NCI-H526 treated with DMSO at 0.1 percent for 48 hours (cell line): ENCODE measurements around the gene ROCK2.
"Not testable (repeated sequence)": the region's sequence is repeated elsewhere in the genome, so short reads cannot be mapped to it uniquely, and the experiment has no call there.

ENCODE experiments used
- DNase-seq: peaks from one replicate; lab custom pipeline; 2025; lab: John Stamatoyannopoulos, UW

ROCK2 gene

DNA sequence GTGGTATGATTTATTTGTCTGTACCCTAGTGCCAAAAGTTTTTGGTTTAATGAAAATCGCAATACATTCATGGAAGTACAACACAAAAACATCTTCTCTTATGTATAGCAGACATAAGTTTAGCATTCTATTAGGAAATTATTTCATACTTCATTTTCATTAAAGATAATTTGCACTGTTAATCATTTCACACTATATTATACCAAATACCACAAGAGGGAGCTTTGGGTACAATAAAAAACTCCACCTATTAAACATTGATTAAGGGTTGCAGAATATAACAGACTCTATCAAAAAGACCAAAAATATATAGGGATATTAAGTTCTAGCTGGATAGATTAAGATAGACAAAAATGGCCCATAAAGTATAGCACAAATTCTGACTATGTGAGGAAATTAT lies 110.1 kb downstream of the ROCK2 start:
- no peak for DNase-seq

DNA sequence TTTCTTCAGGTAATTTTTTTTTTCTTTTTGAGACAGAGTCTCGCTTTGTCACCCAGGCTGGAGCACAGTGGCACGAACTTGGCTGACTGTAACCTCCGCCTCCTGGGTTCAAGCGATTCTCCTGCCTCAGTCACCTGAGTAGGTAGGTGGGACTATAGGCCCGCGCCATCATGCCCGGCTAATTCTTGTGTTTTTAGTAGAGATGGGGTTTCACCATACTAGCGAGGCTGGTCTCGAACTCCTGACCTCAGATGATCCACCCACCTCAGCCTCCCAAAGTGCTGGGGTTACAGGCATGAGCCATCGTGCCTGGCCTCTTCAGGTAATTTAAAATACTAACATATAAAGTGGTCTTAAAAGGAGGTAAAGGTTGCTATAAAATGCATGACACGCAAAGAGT lies 113.2 kb downstream of the ROCK2 start:
- not testable (repeated sequence) for DNase-seq

DNA sequence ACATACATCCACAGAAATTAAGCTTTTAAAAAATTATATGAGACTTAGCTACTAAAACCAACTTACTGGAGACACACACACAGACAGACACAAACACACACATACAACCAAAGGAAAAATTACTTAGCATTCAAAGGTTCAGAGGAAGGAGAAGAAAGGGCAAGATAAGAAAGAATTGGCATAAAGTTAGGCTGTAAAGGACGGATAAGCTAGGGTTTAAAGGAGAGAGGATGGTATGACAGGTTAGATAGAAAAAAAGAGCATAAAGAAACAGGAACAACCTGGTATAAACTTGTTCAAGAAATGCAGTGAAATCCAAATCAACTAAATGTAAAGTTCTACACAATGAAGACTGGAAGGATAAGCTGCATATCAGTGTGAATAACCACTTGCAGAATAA lies 115.7 kb downstream of the ROCK2 start:
- DNase-seq, result no peak

DNA sequence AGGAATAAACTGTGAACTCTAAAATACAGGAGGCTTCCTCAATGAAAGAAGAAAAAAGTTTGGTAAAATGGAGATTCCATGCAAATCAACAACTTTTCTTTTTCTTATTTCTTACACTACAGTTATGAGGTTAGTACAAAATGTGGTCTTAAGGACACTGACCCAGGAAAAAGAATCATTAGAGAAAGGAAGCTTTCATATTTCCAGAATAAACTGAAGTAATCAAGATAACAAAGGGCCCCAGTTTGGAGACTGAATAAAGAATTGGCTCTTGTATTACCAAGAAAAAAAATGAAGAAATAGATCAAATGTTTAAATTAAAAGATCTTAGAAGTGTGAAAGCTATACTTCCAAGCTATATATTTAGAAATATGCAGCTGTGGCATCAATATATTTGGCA lies 116.8 kb downstream of the ROCK2 start:
- DNase-seq, result no peak

DNA sequence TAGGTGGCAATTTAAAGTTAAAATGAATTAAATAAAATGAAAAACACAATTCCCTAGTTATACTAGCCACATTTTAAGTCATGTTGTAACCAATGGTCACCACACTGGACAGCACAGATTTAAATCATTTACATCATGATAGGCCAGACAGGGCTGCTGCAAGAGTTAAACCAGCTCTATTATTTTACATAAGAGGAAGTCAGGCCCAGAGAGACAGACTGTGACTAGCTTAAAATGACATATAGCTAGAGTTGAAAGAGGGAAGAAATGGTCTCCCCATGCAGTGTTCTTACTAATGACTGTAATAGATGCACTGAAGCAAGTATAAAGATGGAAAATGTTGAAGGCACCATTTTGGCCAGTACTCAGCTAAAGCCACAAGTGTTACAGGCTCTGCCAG lies 119.5 kb downstream of the ROCK2 start:
- DNase-seq, result no peak

DNA sequence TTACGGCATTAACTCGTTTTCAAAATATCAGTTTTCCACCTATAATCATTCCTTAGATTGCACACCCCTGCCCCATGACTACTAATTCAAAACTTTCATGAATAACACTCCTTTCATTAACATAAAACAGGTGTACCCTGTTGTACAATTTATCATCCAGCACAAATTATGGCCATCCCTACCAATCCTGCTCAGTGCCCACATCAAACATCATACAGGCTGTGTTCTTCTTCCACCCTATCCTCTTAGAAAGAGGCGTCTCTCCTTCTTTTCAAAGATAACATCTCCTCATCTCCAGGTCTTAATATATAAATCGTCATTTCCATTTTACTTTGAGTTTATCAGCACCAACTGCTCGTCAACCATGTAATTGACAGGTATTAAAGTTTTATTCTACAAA lies 121.6 kb downstream of the ROCK2 start:
- DNase-seq, result no peak

DNA sequence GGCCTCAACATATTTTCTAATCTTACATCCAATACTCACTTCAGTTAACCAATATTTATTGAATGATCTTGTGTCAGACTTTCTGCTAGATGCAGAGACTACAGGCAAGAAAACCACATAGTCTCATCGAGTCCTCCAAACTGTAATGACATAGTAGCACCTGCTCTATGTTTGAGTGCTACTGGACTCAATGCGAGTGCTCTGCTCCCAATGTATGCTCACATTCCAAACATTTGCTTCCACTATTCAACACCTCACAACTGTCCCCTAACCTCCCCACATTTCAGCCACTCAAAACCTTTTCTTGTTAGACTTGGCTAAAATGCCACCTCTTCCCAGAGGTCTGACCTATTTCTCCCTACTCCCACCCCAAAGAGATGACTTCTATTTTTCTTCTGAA lies 124.0 kb downstream of the ROCK2 start:
- no peak for DNase-seq

DNA sequence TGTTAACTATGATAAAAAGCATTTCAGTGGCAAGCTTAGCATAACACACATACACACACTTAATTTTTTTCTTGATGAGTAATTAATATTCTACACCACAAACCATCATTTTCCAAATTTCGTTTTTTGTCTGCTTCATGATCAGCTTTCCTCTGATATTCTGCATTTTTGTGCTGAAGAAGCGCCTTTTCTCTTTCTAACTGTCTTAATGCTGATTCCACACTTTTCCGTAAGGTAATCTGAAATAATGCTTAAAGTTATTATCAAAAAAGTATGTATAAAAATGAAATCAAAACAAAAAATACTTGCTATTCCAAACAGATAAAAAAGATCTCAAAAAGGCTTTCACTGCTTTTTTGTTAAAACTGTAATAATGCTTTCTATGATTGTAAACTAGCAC lies 129.0 kb downstream of the ROCK2 start:
- no peak for DNase-seq

DNA sequence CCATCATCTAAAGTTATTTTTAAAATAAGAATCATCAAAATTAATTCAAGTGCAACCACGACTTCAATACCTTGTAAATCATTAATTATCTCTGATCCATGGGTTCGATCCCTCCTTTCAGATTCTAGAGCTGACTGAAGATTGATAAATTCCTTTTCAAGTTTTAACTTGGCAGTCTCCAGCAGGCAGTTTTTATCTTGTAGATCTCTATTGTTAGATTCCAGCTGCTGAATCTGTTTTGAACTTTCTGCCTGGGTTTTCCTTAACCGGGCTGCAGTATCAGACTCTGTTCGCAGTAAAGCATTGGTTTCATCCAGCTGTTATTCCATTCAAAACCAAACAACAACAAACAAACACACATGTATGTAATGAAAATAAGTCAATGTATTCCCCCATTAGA lies 129.7 kb downstream of the ROCK2 start:
- DNase-seq, result no peak

DNA sequence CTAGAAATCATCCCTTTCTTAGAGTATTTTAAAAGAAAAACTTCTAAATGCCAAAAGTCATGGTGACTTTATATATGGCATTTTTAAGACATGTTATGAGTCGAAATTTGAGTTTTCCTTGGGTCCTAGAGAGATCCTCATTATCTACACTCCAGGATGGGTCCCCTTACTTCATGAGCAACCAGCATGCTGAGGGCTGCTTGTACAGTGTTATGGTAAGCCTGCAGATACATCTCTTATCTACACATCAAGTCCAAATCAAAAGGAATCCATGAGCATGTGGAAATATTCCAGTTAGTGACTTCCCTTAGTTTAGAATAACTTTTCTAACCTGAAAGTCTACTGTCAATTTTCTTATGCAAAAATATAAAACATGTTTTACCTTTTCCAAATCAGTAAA lies 130.5 kb downstream of the ROCK2 start:
- DNase-seq, result no peak

DNA sequence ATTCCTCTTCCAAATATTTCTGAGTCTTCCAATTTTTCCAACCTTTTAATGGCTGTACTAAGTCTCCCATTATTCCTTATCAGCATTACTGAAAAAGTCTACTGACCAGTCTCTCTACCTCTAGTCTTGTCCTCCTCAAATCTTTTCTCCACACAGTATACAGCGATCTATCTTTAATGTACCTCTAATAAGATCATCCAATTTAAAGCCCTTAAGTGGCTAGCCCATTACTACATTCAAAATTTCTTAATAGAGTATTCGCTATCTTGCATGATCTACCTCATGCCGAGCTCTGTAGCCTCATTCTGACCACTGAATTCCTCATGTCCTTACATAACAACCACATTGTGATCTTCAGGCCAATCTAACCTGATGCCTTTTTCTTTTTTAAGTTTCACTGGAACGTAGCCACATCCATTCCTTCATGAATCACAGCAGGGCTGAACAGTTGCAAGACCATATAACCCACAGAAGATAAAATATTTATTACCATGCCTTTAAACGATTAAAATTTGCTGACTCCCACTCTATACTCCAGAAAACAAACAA lies 131.3 kb downstream of the ROCK2 start:
- no peak for DNase-seq

DNA sequence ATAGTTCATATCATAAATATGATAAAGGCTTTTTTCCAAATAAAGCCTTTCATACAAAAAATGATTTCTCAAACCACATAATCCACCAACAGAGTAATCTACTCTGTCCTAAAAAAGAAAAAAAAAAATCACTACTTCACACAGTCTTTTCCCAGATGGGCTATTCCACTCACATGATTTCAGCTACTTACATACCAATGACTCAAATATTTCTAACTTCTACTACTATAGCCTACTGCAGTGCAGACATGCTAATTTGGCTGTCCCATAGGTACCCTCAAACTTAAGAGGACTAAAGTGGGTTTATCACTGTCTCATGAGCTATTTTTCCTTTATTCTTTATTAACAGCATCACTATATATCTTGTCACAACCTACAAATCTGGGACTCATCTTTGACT lies 131.8 kb downstream of the ROCK2 start:
- no peak for DNase-seq

DNA sequence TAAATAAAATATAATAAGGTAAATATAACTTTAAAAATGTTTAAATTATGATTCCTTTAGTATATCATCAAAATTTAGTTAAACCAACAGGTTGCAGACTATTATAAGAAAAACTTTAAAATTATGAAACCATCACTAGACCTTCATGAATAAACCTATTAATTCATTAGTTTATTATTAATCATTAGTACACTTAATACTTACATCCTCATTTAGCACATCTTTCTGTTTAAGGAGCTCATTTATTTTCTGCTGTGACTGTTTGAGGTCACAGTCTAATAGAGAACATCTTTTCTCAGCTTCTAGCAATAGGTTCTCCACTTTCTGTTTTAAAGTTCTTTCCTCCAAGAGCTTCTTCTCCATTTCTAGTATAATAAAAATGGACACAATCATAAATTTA lies 136.4 kb downstream of the ROCK2 start:
- no peak for DNase-seq

DNA sequence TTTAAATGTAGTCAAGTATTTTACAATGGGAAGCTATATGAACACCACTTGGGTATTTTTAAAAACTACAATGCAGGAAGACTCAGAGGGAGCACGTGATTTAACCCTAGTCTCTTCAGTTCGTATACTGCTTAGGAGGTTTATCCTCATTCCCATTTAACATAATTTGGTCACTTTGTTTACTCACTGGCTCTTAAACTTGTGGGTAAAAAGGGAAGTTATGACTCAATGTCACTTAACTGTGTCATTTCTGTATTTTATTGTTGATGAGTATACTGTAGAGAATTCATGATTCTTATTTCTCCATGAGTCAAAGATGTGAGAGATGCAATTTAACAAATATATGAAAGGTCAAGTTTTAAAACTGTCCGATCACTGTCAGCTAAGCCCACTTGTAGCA lies 141.0 kb downstream of the ROCK2 start:
- no peak for DNase-seq

DNA sequence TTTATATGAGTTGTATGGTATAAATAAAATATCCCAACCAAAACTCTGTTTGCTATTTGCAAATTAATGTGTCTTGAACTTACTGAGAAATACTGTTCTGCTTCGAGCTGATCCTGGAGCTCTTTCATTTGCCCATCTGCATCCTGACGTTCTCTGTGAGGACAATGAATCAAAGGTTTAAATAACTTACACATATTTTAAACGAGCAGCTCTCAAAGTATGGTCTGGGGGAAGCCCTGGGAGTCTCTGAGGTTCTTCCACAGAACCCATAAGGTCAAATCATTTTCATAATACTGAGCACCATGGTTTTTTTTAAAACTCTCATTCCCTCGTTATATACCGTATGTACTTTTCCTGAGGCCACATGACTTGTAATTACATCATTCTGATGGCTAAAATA lies 142.5 kb downstream of the ROCK2 start:
- DNase-seq, result no peak

DNA sequence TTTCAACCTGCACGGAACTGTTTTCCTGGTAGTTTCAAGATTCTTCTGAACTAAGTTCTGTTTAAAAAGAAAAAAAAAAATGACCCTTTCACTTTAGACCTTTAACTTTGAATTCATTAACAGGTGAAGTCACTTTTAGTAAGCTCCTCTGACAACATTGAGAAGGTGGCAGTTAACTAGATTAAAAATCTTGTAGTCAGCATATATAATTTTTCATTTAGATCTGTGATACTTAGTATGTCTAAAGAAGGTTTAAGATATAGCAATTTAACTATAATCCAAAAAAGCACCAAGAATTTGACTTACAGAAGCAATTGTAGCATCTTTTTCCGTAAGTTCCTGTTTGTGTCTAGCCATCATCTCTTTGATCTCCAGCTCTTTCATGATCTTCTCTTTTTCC lies 143.8 kb downstream of the ROCK2 start:
- DNase-seq, result no peak

DNA sequence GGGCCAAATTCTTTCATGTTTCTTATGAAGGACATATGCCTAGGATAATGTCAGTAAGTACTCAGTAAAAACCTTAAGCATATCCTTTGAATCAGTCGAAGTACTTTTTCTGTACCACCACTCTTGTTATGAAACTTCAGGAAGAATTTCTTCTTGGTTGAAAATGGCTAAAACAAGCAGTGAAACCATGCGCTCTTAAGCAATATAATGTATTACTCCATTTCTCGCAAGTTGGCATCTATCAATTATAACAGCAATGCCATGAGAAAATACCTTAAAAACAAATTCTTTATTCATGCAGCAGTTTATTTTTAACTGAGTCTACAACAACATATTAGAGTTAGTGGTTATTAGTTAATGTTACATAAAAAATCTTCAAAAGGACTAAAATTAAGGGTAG lies 148.2 kb downstream of the ROCK2 start:
- DNase-seq, result no peak

DNA sequence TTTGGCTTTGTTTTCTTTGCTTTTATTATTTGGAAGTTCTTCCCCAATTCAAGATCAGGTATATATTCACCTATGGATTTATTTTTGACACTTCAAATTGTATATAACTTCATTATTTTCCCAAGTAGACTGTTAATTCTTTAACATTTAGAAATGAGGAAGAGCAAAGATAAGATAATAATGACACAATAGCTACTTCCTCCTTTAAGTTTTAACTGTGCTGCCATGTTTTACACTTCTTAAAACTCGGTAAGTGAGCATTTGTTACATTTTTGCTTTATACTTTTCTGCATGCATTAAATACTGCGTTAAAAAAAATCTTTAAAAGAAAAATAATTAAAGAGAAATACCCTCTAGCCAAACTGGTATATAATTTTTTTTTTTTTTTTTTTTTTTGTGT lies 156.7 kb downstream of the ROCK2 start:
- no peak for DNase-seq

DNA sequence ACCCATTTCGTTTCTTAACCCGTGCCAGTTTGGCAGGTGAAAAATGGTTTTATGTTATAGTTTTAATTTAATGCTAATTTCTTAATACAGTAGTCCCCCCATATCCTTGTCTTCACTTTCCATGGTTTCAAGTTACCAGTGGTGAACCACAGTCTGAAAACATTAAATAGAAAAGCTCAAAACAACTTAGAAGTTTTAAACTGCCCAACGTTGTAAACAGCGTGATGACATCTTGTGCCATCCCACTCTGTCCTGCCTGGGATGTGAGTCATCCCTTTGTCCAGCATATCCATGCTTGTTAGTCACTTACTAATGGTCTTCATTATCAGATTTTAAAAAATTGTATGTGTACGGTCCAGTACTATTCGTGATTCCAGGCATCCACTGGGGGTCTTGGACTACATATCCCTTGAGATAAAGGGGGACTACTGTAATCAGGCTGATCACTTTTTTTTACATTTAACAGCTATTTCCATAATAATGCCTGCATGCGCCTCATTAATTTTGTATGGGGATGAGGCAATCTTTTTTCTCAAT lies 157.3 kb downstream of the ROCK2 start:
- DNase-seq, result no peak

DNA sequence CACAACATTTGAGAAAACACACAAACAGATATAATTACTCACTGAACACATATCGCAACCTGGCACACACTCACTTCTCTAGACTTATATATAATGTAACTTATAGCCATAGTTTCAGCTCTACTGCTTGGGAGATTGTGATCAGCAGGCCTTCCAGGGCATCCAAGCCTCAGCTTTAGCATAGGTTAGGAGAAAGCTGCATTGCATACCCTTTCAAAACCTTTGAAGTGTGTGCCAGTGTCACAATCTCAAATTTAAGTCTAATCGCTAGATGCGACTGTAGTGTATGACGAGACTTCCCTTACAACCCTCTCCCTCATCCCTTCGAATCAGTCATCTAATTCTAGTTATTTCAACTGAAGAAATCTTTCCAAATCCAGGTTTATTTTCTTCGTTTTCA lies 158.3 kb downstream of the ROCK2 start:
- DNase-seq, result no peak

DNA sequence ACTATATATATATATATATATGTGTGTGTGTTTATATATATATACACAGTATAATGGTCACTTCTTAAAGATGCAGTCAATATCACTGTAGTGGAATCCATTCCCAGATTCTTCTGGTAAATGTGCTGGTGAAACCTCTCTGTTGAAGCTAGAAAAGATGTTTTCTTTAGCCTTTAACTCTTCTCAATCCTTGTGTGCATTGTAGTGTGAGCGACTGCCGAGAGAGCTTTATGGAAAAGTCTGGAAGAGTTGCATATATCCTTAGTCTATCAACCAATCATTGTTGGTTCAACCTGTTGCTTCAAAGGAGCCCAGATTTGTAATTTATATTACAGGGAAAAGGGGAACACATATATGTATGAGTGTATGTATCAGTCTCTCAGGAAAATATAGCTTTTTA lies 161.5 kb downstream of the ROCK2 start:
- DNase-seq, result no peak

DNA sequence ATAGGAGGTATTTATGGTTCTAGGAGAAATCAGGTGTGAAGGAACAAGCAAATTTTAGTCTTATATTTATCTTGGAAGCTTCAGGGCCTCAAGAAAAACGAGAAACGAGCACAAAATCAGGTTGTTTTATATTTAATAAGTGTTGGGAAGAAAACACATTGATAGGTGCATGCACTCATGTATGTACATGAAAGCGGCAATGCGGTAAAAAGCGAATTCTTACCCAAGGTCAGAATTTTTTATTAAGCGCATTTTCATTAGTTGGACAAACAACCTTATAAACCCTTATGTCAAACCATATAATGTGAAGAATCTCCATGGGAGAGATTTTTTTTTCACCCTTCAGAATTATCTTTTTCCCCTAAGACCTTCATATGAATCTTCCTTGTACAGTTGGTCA lies 163.8 kb downstream of the ROCK2 start:
- no peak for DNase-seq

DNA sequence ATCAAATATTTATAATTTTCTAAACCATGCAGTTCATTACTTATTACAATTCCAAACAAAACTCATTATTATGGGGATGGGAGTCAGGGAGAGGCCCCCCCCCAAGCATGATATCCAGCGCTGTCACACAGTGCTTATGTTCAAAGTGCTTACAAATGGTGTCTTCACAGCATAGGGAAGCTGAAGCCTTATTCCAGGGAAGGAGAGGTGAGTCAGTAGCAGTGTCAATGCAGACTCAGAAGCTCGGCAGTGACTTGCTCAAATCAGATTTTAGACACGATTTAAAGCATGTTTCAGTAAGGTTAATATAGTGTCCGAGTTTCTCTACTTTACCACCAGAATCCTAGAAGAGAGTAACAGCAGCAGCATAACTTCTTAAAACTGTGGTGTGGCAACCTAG lies 164.5 kb downstream of the ROCK2 start:
- DNase-seq, result no peak

DNA sequence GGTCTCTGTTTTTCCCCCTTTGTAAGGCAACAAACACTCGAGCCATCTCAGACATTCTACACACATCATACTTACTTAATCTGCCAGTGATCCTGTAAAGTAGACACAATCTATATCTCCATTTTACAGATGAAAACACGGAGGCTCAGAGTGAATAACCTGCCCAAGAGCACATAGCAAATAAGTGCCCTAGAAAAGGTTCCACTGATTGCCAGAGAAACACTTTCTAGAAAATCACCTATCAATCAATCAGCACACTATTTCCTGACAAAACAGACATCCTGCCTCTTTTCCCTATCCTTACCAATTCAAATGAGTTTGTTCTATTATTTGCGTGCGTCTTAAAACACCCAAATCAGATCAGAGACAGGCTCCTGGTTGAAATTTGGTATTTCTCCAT lies 165.2 kb downstream of the ROCK2 start:
- no peak for DNase-seq
